HG03103 (cell line): ENCODE data around the gene DPEP2NB.

Experiments
- ATAC-seq: cut with Tn5 transposase; IDR thresholded peaks from one replicate; pipeline ENCODE4 v1.9.1; 2021; ENCODE audit warnings: low read depth; ENCODE audit not compliant: unreplicated experiment

The DPEP2NB gene

GRCh38 chr16:67964477-67965131 is 51.1 kb downstream of the DPEP2NB start:
- no peak for ATAC-seq

DNA sequence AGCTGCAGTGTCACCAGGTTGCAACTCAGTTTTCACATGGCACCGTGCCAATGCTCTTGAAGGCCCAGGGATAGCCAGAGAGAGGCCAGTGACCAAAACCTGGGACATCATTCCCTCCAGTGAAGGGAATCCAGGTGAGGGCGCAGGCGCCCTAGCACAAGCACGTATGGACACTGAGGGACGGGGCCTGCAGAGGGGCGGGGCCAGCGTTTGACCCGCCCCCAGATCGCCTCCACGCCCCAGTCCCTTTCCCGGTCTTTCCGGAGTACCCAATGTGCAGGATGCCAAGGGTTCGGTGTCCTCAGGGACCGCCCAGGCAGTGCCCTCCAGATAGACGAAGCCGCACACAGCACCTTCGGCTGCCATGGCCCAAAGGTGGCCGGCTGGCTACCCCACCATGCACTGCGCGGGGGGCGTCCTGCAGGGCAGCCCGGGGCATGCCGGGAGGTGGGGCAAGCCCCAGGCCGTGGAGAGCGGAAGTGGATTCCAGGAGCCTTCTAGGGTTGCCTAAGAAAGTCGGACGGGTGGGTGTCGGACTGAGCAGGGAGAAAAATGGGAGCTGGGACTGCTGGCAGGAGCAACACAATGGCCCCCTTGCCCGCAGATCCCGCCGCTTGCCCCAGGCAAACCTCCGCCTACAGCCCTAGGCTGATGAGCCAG is 51.9 kb downstream of the DPEP2NB start:
- ATAC-seq: no peak
